GM12865 (cell line): ENCODE data around the gene TMEM52B.

Source experiments
- DNase-seq: peaks from one replicate; pipeline ENCODE4 v3.0.0; 2010; ENCODE audit warnings: low read depth
- H3K4me3 ChIP-seq: 2 replicates; pipeline ENCODE4 v1.5.1; 2011; ENCODE audit warnings: mild to moderate bottlenecking, low read depth, low read length, control low read depth
- CTCF ChIP-seq: IDR thresholded peaks from 2 replicates; pipeline ENCODE4 v1.5.1; 2011; ENCODE audit warnings: low read length, control low read depth, low read depth, inconsistent platforms; ENCODE audit not compliant: insufficient read depth; ENCODE audit errors: missing control alignments

TMEM52B gene

GRCh38 chr12:10155966-10156365 lies 22.9 kb upstream of the TMEM52B start:
- H3K4me3 ChIP-seq: no peak overlapping the region
- no peak for TF ChIP-seq CTCF
- no peak for DNase-seq

- no peak overlapping the region for H3K4me3 ChIP-seq
- DNase-seq: no peak
- no peak for TF ChIP-seq CTCF
Observed at GRCh38 chr12:10158406-10158805, 20.4 kb upstream of the TMEM52B start.

DNA sequence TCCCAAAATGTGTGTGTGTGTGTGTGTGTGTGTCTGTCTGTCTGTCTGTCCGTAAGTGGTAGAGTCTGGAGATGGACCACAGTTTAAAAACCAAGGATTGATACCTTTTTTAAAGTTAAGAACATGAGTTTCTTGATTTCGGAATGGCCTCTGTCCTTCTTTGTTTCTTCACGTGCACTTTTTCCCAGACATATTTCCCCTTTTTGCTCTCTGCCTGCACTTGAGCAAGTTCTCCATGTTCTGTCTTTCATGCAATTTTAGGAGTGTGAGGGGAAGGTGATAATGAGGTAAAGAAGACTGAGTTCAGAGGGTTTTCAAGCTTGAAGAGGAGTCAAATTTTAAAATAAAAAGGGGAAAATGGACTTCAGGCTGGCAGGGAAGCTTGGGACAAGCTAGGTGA lies 19.6 kb upstream of the TMEM52B start:
- DNase-seq: no peak
- TF ChIP-seq CTCF: no peak

DNA sequence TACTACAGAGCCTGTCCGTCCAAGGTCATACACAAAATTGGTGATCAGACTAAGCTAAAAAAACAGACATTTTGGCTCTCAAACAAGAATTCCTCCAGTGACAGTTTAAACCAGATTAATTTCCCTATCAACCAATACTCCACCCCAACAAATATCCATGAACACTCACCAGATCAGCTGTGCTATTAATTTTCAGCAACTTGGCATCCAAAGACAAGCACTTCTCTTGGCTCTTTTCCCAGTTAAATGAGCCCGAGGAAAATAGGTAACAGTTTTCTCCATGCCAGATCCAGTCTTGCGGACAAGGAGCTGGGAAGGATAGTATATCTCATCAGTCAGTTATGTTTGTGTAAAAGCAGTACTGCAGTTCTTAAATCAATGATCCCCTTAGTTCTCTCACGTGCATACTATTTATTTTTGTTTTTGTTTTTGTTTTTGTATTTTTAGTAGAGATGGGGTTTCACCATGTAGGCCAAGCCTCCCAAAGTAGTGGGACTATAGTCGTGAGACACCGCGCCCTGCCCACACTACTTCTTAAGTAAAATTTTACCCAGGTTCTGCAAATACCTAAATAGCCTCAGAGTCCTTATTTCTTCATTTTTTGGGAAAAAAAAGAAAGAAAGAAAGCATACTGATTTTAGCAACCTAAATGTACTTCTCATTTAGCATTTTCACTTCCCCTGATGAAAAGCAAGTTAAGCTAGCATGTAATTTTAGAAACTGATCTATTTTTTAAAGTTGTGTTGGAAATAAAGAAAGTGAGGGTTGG lies 18.0 kb upstream of the TMEM52B start:
- DNase-seq: no peak
- TF ChIP-seq CTCF: no peak
- no peak overlapping the region for H3K4me3 ChIP-seq

More for the DNA sequence above, 19.6 kb upstream of the TMEM52B start:
- H3K4me3 ChIP-seq: no peak overlapping the region

GRCh38 chr12:10163084-10163483 lies 15.7 kb upstream of the TMEM52B start:
- no peak for TF ChIP-seq CTCF
- no peak overlapping the region for H3K4me3 ChIP-seq
- no peak for DNase-seq

GRCh38 chr12:10165421-10165820 lies 13.4 kb upstream of the TMEM52B start:
- TF ChIP-seq CTCF: no peak

DNA sequence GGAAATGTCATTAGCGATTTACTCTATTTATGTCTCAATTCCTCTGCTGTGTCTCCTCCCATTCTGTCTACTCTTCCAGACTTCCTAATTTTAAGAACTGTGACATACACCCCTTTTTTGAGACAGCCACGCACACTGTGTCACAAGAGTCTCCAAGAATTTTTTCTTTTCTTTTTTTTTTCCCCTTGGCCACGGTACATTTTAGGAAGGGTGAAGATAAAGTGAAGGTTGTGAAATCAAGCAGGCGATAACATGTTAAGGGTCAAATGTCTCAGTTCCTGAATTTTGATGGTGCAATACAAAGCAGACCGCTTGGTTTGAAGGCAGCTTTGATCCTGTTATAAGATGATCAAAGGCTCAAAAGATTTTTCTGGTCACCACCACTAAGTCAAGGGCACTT lies 11.2 kb upstream of the TMEM52B start:
- no peak for TF ChIP-seq CTCF
- no peak for DNase-seq

More at GRCh38 chr12:10165421-10165820, 13.4 kb upstream of the TMEM52B start:
- no peak for DNase-seq
- H3K4me3 ChIP-seq: no peak overlapping the region

More for the DNA sequence above, 11.2 kb upstream of the TMEM52B start:
- H3K4me3 ChIP-seq: no peak overlapping the region
